IPS-20b (cell line): ENCODE results near the gene MAGI1.
"Not testable (repeated sequence)": the region's sequence is repeated elsewhere in the genome, so short reads cannot be mapped to it uniquely, and the experiment has no call there.

Experiments
- H3K27ac ChIP-seq: one replicate; pipeline ENCODE4 v1.5.1; 2013; ENCODE audit warnings: low read length
- H3K27me3 ChIP-seq: 2 replicates; pipeline ENCODE4 v1.6.1; 2013; ENCODE audit warnings: mild to moderate bottlenecking, low read length, inconsistent platforms; ENCODE audit not compliant: insufficient read depth
- H3K36me3 ChIP-seq: 2 replicates; pipeline ENCODE4 v1.6.1; 2013; ENCODE audit warnings: low read depth, mild to moderate bottlenecking, inconsistent platforms, low read length, moderate library complexity; ENCODE audit not compliant: insufficient read depth
- H3K4me1 ChIP-seq: 2 replicates; pipeline ENCODE4 v1.6.1; 2013; ENCODE audit warnings: mild to moderate bottlenecking, control low read depth, inconsistent platforms, low read length, moderate library complexity; ENCODE audit not compliant: insufficient read depth
- H3K4me3 ChIP-seq: 2 replicates; pipeline ENCODE4 v1.5.1; 2013; ENCODE audit warnings: mild to moderate bottlenecking, low read length, inconsistent platforms
- H3K9ac ChIP-seq: 2 replicates; pipeline ENCODE4 v1.6.1; 2013; ENCODE audit warnings: low read depth, mild to moderate bottlenecking, inconsistent platforms, low read length, moderate library complexity
- H3K9me3 ChIP-seq: 2 replicates; pipeline ENCODE4 v1.6.1; 2013; ENCODE audit warnings: mild to moderate bottlenecking, low read depth, low read length, inconsistent platforms; ENCODE audit not compliant: insufficient read depth

MAGI1 gene

GRCh38 chr3:65569845-65570405, 468.8 kb downstream of the MAGI1 start:
- H3K27ac ChIP-seq, result no peak overlapping the region
- no peaks in the 10 kb centered on the region; the same call in 1 of the 2 replicates for H3K9me3 ChIP-seq
- no peaks in the 10 kb centered on the region for H3K36me3 ChIP-seq
- H3K4me1 ChIP-seq, result no peaks in the 10 kb centered on the region
- no peaks in the 10 kb centered on the region for H3K27me3 ChIP-seq
- H3K4me3 ChIP-seq, result no peak overlapping the region
- H3K9ac ChIP-seq, result no peak overlapping the region

- Histone ChIP-seq H3K9me3 (no peaks in the 10 kb centered on the region; the same call in 1 of the 2 replicates), H3K9ac (no peak overlapping the region), H3K4me3 (no peak overlapping the region), H3K36me3 (no peaks in the 10 kb centered on the region), H3K4me1 (peaks cover 4% of the 10 kb centered on the region; the same call in 1 of the 2 replicates), H3K27ac (no peak overlapping the region), H3K27me3 (no peaks in the 10 kb centered on the region)
These were observed 469.6 kb downstream of the MAGI1 start for GRCh38 chr3:65569129-65569528.

- Histone ChIP-seq H3K4me1 (peaks cover 7% of the 10 kb centered on the region; the same call in 1 of the 2 replicates), H3K9me3 (no peaks in the 10 kb centered on the region), H3K4me3 (no peak overlapping the region), H3K9ac (no peak overlapping the region), H3K36me3 (no peaks in the 10 kb centered on the region), H3K27ac (no peak overlapping the region), H3K27me3 (no peaks in the 10 kb centered on the region)
These were observed 470.2 kb downstream of the MAGI1 start for GRCh38 chr3:65568497-65568896.

GRCh38 chr3:65565744-65566143, 473.0 kb downstream of the MAGI1 start:
- not testable (repeated sequence) for H3K36me3 ChIP-seq, H3K27ac ChIP-seq, H3K27me3 ChIP-seq, H3K4me3 ChIP-seq, H3K4me1 ChIP-seq, H3K9me3 ChIP-seq, H3K9ac ChIP-seq

- H3K27ac ChIP-seq, result no peak overlapping the region
- H3K9ac ChIP-seq, result no peak overlapping the region
- peaks cover 8% of the 10 kb centered on the region; the same call in 1 of the 2 replicates for H3K4me1 ChIP-seq
- no peak overlapping the region for H3K4me3 ChIP-seq
- no peaks in the 10 kb centered on the region for H3K27me3 ChIP-seq
- H3K36me3 ChIP-seq, result no peaks in the 10 kb centered on the region
- no peaks in the 10 kb centered on the region for H3K9me3 ChIP-seq
These were observed 474.2 kb downstream of the MAGI1 start for GRCh38 chr3:65564483-65564882.

- H3K4me1 ChIP-seq, result peaks cover 8% of the 10 kb centered on the region; the same call in 1 of the 2 replicates
These were observed 474.9 kb downstream of the MAGI1 start for GRCh38 chr3:65563861-65564260.

GRCh38 chr3:65562447-65562846, 476.3 kb downstream of the MAGI1 start:
- H3K27me3 ChIP-seq, result no peaks in the 10 kb centered on the region
- no peak overlapping the region for H3K9ac ChIP-seq
- no peak overlapping the region for H3K4me3 ChIP-seq
- H3K36me3 ChIP-seq, result no peaks in the 10 kb centered on the region
- H3K27ac ChIP-seq, result no peak overlapping the region
- H3K4me1 ChIP-seq, result peaks cover 8% of the 10 kb centered on the region; the same call in 1 of the 2 replicates
- no peaks in the 10 kb centered on the region for H3K9me3 ChIP-seq

More at GRCh38 chr3:65563861-65564260, 474.9 kb downstream of the MAGI1 start:
- no peak overlapping the region for H3K4me3 ChIP-seq
- no peaks in the 10 kb centered on the region for H3K9me3 ChIP-seq
- no peaks in the 10 kb centered on the region for H3K36me3 ChIP-seq
- no peak overlapping the region for H3K27ac ChIP-seq
- no peaks in the 10 kb centered on the region for H3K27me3 ChIP-seq
- no peak overlapping the region for H3K9ac ChIP-seq

- Histone ChIP-seq H3K4me1 (peaks cover 8% of the 10 kb centered on the region; the same call in 1 of the 2 replicates), H3K27me3 (no peaks in the 10 kb centered on the region), H3K4me3 (no peak overlapping the region), H3K9me3 (no peaks in the 10 kb centered on the region), H3K9ac (no peak overlapping the region), H3K36me3 (no peaks in the 10 kb centered on the region), H3K27ac (no peak overlapping the region)
These were observed 477.1 kb downstream of the MAGI1 start for GRCh38 chr3:65561617-65562016.

GRCh38 chr3:65560901-65561300, 477.8 kb downstream of the MAGI1 start:
- Histone ChIP-seq H3K9ac (no peak overlapping the region), H3K9me3 (no peaks in the 10 kb centered on the region), H3K36me3 (no peaks in the 10 kb centered on the region), H3K4me1 (peaks cover 8% of the 10 kb centered on the region; the same call in 1 of the 2 replicates), H3K4me3 (no peak overlapping the region), H3K27me3 (no peaks in the 10 kb centered on the region), H3K27ac (no peak overlapping the region)

GRCh38 chr3:65560133-65560532, 478.6 kb downstream of the MAGI1 start:
- H3K9ac ChIP-seq, result no peak overlapping the region
- no peak overlapping the region for H3K4me3 ChIP-seq
- peaks cover 8% of the 10 kb centered on the region; the same call in 1 of the 2 replicates for H3K4me1 ChIP-seq
- no peaks in the 10 kb centered on the region for H3K27me3 ChIP-seq
- no peaks in the 10 kb centered on the region for H3K9me3 ChIP-seq
- no peaks in the 10 kb centered on the region for H3K36me3 ChIP-seq
- no peak overlapping the region for H3K27ac ChIP-seq

- no peak overlapping the region for H3K4me3 ChIP-seq
- H3K27me3 ChIP-seq, result no peaks in the 10 kb centered on the region
- no peaks in the 10 kb centered on the region for H3K9me3 ChIP-seq
- H3K27ac ChIP-seq, result no peak overlapping the region
- peaks cover 9% of the 10 kb centered on the region for H3K4me1 ChIP-seq
- no peak overlapping the region for H3K9ac ChIP-seq
- H3K36me3 ChIP-seq, result no peaks in the 10 kb centered on the region
These were observed 479.1 kb downstream of the MAGI1 start for GRCh38 chr3:65559643-65560042.

GRCh38 chr3:65558826-65559225, 479.9 kb downstream of the MAGI1 start:
- Histone ChIP-seq H3K27me3 (no peaks in the 10 kb centered on the region), H3K4me1 (peaks cover 15% of the 10 kb centered on the region), H3K36me3 (no peaks in the 10 kb centered on the region), H3K4me3 (no peak overlapping the region), H3K9ac (no peak overlapping the region), H3K27ac (no peak overlapping the region), H3K9me3 (no peaks in the 10 kb centered on the region)
